ENCODE results near the gene PRPS1L1.

DNA sequence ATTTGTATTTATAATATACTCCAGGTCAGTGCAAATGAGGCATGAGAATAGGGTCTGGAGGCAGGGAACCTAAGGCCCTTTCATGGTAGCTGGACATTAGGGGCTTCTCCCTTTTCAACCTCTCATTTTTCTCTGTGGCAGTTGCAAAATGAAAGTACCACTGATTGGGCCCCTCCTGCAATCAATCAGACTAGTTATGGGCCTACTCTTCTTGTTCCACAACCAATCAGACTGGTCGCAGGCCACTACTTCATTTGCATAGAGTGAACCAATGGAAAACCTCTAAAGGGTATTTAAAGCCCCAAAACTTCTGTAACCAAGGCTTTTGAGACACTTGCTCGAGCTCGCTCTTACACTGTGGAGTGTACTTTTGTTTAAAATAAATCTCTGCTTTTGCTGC lies 10.0 kb upstream of the PRPS1L1 start:
- TF ChIP-seq, protein P1, sequence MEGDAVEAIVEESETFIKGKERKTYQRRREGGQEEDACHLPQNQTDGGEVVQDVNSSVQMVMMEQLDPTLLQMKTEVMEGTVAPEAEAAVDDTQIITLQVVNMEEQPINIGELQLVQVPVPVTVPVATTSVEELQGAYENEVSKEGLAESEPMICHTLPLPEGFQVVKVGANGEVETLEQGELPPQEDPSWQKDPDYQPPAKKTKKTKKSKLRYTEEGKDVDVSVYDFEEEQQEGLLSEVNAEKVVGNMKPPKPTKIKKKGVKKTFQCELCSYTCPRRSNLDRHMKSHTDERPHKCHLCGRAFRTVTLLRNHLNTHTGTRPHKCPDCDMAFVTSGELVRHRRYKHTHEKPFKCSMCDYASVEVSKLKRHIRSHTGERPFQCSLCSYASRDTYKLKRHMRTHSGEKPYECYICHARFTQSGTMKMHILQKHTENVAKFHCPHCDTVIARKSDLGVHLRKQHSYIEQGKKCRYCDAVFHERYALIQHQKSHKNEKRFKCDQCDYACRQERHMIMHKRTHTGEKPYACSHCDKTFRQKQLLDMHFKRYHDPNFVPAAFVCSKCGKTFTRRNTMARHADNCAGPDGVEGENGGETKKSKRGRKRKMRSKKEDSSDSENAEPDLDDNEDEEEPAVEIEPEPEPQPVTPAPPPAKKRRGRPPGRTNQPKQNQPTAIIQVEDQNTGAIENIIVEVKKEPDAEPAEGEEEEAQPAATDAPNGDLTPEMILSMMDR (IDR thresholded peaks at IDR 0.05): no peak
- no peak for TF ChIP-seq CHD2 (IDR thresholded peaks at IDR 0.05; ENCODE audit: low read length, partially characterized antibody)
- TF ChIP-seq TAF1 (IDR thresholded peaks at IDR 0.05; ENCODE audit: borderline replicate concordance, low read depth, low read length): no peak
- TF ChIP-seq RAD21 (IDR thresholded peaks at IDR 0.05; ENCODE audit: low read length): no peak
- no peak for TF ChIP-seq TCF12 (IDR thresholded peaks at IDR 0.05)
